ENCODE measurements around the gene C17orf75. TPM values are rescaled to one million over a fixed set of nuclear protein-coding genes. Genes with fewer than 3 reads are reported as not detected.
"Not testable (repeated sequence)": the region's sequence is repeated elsewhere in the genome, so short reads cannot be mapped to it uniquely, and the experiment has no call there.

Gene C17orf75
- polyA plus RNA-seq, 4 donors: 9.6 to 21.8 (median 11.9) TPM

DNA sequence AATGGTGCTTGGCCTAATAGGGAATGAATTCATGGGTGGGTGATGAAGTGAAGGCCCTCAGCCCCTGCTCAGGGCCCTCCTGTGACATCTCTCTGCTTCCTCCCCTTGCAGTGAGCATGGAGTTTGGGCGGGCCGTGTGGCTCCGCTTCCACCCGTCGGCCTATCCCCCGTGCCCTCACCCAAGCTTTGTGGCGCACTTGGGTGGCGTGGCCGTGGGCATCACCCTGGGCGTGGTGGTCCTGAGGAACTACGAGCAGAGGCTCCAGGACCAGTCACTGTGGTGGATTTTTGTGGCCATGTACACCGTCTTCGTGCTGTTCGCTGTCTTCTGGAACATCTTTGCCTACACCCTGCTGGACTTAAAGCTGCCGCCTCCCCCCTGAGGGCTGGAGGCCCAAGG, 21.1 kb downstream of the C17orf75 start:
- Histone ChIP-seq H3K4me1 (ENCODE audit: control insufficient read depth in 3 of 3, insufficient read depth in 2 of 3, low read depth in 1 of 3, low read length in 2 of 3) (peaks cover 0 to 3% (median 0%) of the 10 kb centered on the region in 3 donors), H3K4me3 (ENCODE audit: low read depth in 1 of 3, low read length in 3 of 3) (no peak overlapping the region), H3K9me3 (ENCODE audit: control insufficient read depth in 2 of 2, insufficient read depth in 1 of 2, low read depth in 1 of 2, low read length in 1 of 2) (no peaks in the 10 kb centered on the region), H3K36me3 (ENCODE audit: control insufficient read depth in 3 of 3, insufficient read depth in 2 of 3, low read depth in 1 of 3, low read length in 3 of 3) (no peaks in the 10 kb centered on the region), H3K27ac (ENCODE audit: low read depth in 1 of 3, low read length in 2 of 3) (no peak overlapping the region), H3K27me3 (ENCODE audit: control insufficient read depth in 3 of 3, insufficient read depth in 3 of 3, low read length in 3 of 3) (no peaks in the 10 kb centered on the region)
- DNase-seq: no peak
- 87 to 93% (median 89%) methylated on average over 15 of the region's 15 CpGs for WGBS, 3 donors
- no peak for FAIRE-seq

GRCh38 chr17:32320080-32320479, 21.9 kb downstream of the C17orf75 start:
- 80 to 90% (median 84%) methylated on average over 6 of the region's 6 CpGs for WGBS, 3 donors
- not testable (repeated sequence) for FAIRE-seq; H3K27ac ChIP-seq (ENCODE audit: low read depth in 1 of 3, low read length in 2 of 3)

DNA sequence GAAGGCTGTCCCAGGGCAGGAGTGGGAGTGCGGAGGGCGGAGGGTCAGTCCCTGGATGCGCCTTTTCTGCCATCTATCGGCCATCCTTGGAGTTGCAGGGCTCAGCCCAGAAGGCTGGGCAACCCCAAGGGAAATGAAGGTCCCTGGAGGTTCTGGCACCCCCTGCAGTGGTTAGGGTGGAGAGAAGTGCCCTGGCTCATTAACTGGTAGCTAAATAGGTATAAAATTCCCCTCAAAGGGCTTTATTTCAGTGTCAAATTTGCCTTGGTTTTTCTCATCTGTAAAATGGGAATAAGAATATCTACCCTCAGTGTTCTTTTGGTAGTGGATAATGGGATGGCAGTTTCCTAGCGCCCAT, 22.4 kb downstream of the C17orf75 start:
- no peak for FAIRE-seq
- peak; percentile 65 to 73 for DNase-seq

More at GRCh38 chr17:32320080-32320479, 21.9 kb downstream of the C17orf75 start:
- H3K9me3 ChIP-seq (ENCODE audit: control insufficient read depth in 2 of 2, insufficient read depth in 1 of 2, low read depth in 1 of 2, low read length in 1 of 2); DNase-seq; H3K4me1 ChIP-seq (ENCODE audit: control insufficient read depth in 3 of 3, insufficient read depth in 2 of 3, low read depth in 1 of 3, low read length in 2 of 3); H3K27me3 ChIP-seq (ENCODE audit: control insufficient read depth in 3 of 3, insufficient read depth in 3 of 3, low read length in 3 of 3); H3K36me3 ChIP-seq (ENCODE audit: control insufficient read depth in 3 of 3, insufficient read depth in 2 of 3, low read depth in 1 of 3, low read length in 3 of 3); H3K4me3 ChIP-seq (ENCODE audit: low read depth in 1 of 3, low read length in 3 of 3): not testable (repeated sequence)

GRCh38 chr17:32318071-32318470, 23.9 kb downstream of the C17orf75 start:
- DNase-seq: no peak
- FAIRE-seq: no peak
- Histone ChIP-seq H3K9me3 (ENCODE audit: control insufficient read depth in 2 of 2, insufficient read depth in 1 of 2, low read depth in 1 of 2, low read length in 1 of 2) (no peaks in the 10 kb centered on the region), H3K27me3 (ENCODE audit: control insufficient read depth in 3 of 3, insufficient read depth in 3 of 3, low read length in 3 of 3) (no peaks in the 10 kb centered on the region), H3K4me3 (ENCODE audit: low read depth in 1 of 3, low read length in 3 of 3) (no peak overlapping the region), H3K4me1 (ENCODE audit: control insufficient read depth in 3 of 3, insufficient read depth in 2 of 3, low read depth in 1 of 3, low read length in 2 of 3) (no peaks in the 10 kb centered on the region), H3K36me3 (ENCODE audit: control insufficient read depth in 3 of 3, insufficient read depth in 2 of 3, low read depth in 1 of 3, low read length in 3 of 3) (no peaks in the 10 kb centered on the region), H3K27ac (ENCODE audit: low read depth in 1 of 3, low read length in 2 of 3) (no peak overlapping the region)
- WGBS, 3 donors: 88 to 91% (median 89%) methylated on average over 8 of the region's 8 CpGs

More for the DNA sequence above, 22.4 kb downstream of the C17orf75 start:
- Histone ChIP-seq H3K27ac (ENCODE audit: low read depth in 1 of 3, low read length in 2 of 3) (no peak overlapping the region), H3K36me3 (ENCODE audit: control insufficient read depth in 3 of 3, insufficient read depth in 2 of 3, low read depth in 1 of 3, low read length in 3 of 3) (no peaks in the 10 kb centered on the region), H3K4me3 (ENCODE audit: low read depth in 1 of 3, low read length in 3 of 3) (no peak overlapping the region), H3K9me3 (ENCODE audit: control insufficient read depth in 2 of 2, insufficient read depth in 1 of 2, low read depth in 1 of 2, low read length in 1 of 2) (no peaks in the 10 kb centered on the region), H3K4me1 (ENCODE audit: control insufficient read depth in 3 of 3, insufficient read depth in 2 of 3, low read depth in 1 of 3, low read length in 2 of 3) (peaks cover 0 to 3% (median 0%) of the 10 kb centered on the region in 3 donors), H3K27me3 (ENCODE audit: control insufficient read depth in 3 of 3, insufficient read depth in 3 of 3, low read length in 3 of 3) (no peaks in the 10 kb centered on the region)
- WGBS, 3 donors: 17 to 18% (median 17%) methylated on average over 5 of the region's 5 CpGs

DNA sequence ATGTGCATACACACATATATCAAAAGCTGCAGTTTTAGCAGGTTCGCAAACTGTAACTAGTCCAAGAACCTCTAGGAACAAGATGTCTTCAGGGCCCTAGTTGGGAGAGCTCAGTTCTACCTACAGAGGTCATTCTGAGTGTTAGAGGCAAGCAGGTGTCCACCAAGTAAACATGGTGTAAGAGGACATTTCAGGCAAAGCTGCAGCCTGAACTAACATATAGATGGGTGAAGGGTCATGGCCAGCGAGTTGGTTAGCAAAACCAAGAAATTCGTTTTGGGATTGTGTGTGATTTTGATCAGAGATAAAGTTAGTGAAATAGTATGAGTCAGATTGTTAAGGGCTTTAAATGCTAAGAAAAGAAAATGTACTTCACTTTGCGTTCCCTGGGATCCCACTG, 24.6 kb downstream of the C17orf75 start:
- Histone ChIP-seq H3K4me1 (ENCODE audit: control insufficient read depth in 3 of 3, insufficient read depth in 2 of 3, low read depth in 1 of 3, low read length in 2 of 3) (no peaks in the 10 kb centered on the region), H3K4me3 (ENCODE audit: low read depth in 1 of 3, low read length in 3 of 3) (no peak overlapping the region), H3K36me3 (ENCODE audit: control insufficient read depth in 3 of 3, insufficient read depth in 2 of 3, low read depth in 1 of 3, low read length in 3 of 3) (no peaks in the 10 kb centered on the region), H3K9me3 (ENCODE audit: control insufficient read depth in 2 of 2, insufficient read depth in 1 of 2, low read depth in 1 of 2, low read length in 1 of 2) (no peaks in the 10 kb centered on the region), H3K27me3 (ENCODE audit: control insufficient read depth in 3 of 3, insufficient read depth in 3 of 3, low read length in 3 of 3) (no peaks in the 10 kb centered on the region), H3K27ac (ENCODE audit: low read depth in 1 of 3, low read length in 2 of 3) (no peak overlapping the region)
- DNase-seq (no peak), FAIRE-seq (no peak)
- WGBS, 3 donors: 67 to 74% (median 68%) methylated on average over 4 of the region's 4 CpGs

- H3K27ac ChIP-seq (ENCODE audit: low read depth in 1 of 3, low read length in 2 of 3); H3K4me3 ChIP-seq (ENCODE audit: low read depth in 1 of 3, low read length in 3 of 3); FAIRE-seq; H3K4me1 ChIP-seq (ENCODE audit: control insufficient read depth in 3 of 3, insufficient read depth in 2 of 3, low read depth in 1 of 3, low read length in 2 of 3); H3K9me3 ChIP-seq (ENCODE audit: control insufficient read depth in 2 of 2, insufficient read depth in 1 of 2, low read depth in 1 of 2, low read length in 1 of 2); DNase-seq; H3K27me3 ChIP-seq (ENCODE audit: control insufficient read depth in 3 of 3, insufficient read depth in 3 of 3, low read length in 3 of 3); H3K36me3 ChIP-seq (ENCODE audit: control insufficient read depth in 3 of 3, insufficient read depth in 2 of 3, low read depth in 1 of 3, low read length in 3 of 3): not testable (repeated sequence)
- 86 to 92% (median 92%) methylated on average over 5 of the region's 5 CpGs for WGBS, 3 donors
Observed at GRCh38 chr17:32316653-32317052, 25.3 kb downstream of the C17orf75 start.

GRCh38 chr17:32315171-32315570, 26.8 kb downstream of the C17orf75 start:
- H3K9me3 ChIP-seq (ENCODE audit: control insufficient read depth in 2 of 2, insufficient read depth in 1 of 2, low read depth in 1 of 2, low read length in 1 of 2): no peaks in the 10 kb centered on the region
- H3K4me1 ChIP-seq (ENCODE audit: control insufficient read depth in 3 of 3, insufficient read depth in 2 of 3, low read depth in 1 of 3, low read length in 2 of 3): no peaks in the 10 kb centered on the region
- H3K36me3 ChIP-seq (ENCODE audit: control insufficient read depth in 3 of 3, insufficient read depth in 2 of 3, low read depth in 1 of 3, low read length in 3 of 3): no peaks in the 10 kb centered on the region
- H3K27me3 ChIP-seq (ENCODE audit: control insufficient read depth in 3 of 3, insufficient read depth in 3 of 3, low read length in 3 of 3): peaks cover 0 to 8% (median 0%) of the 10 kb centered on the region in 3 donors
- H3K27ac ChIP-seq (ENCODE audit: low read depth in 1 of 3, low read length in 2 of 3): no peak overlapping the region
- no peak for DNase-seq
- no peak overlapping the region for H3K4me3 ChIP-seq (ENCODE audit: low read depth in 1 of 3, low read length in 3 of 3)
- no peak for FAIRE-seq
- 78 to 85% (median 81%) methylated on average over 8 of the region's 8 CpGs for WGBS, 3 donors

DNA sequence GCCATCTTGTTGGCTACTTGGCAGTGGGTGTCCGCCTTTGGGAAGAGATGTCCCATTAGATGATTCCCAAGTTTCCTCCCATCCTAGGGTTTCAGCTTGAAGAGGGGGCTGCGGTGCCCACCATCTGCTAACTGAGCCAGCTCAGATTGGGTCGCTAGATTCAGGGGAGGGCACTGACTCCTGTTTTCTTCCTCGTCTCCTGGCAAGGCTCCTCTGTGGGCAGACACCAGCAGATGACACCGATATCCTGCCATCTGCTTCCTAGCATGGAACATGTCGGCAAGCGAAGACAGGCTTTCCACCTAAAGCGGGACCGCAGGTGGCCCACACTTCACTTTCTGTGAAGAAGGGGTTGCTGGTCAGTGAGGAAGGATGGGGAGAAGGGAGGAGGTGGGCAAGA, 27.3 kb downstream of the C17orf75 start:
- 78 to 87% (median 87%) methylated on average over 9 of the region's 9 CpGs for WGBS, 3 donors
- peaks cover 0 to 8% (median 0%) of the 10 kb centered on the region in 3 donors for H3K27me3 ChIP-seq (ENCODE audit: control insufficient read depth in 3 of 3, insufficient read depth in 3 of 3, low read length in 3 of 3)
- no peaks in the 10 kb centered on the region for H3K36me3 ChIP-seq (ENCODE audit: control insufficient read depth in 3 of 3, insufficient read depth in 2 of 3, low read depth in 1 of 3, low read length in 3 of 3)
- DNase-seq (no peak), FAIRE-seq (no peak)
- H3K27ac ChIP-seq (ENCODE audit: low read depth in 1 of 3, low read length in 2 of 3): no peak overlapping the region
- H3K9me3 ChIP-seq (ENCODE audit: control insufficient read depth in 2 of 2, insufficient read depth in 1 of 2, low read depth in 1 of 2, low read length in 1 of 2): no peaks in the 10 kb centered on the region
- no peaks in the 10 kb centered on the region for H3K4me1 ChIP-seq (ENCODE audit: control insufficient read depth in 3 of 3, insufficient read depth in 2 of 3, low read depth in 1 of 3, low read length in 2 of 3)
- H3K4me3 ChIP-seq (ENCODE audit: low read depth in 1 of 3, low read length in 3 of 3): no peak overlapping the region

DNA sequence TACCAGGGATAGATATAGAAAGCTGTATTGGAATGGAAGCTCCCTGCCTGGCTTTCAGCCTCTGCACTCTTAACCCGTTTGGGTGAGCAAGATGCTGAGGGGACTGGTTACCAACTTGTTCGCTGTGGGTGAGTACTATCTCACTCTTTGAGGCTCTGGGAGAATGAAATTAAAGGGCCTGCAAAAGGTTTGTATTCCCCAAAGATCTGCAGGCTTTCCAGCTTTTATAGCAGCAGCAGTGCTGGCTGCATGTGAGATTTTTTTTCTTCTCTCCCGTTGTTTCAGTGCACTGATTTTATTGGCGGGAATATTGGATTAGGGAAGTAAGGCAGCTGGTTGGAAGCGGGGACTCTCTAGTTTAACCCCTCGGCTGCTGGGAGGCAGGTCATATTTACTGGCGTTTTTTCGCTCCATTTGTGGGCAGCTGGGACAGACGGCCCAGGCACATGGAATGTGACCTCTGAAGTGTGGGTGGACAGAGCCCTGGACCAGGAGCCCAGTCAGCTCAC, 30.9 kb downstream of the C17orf75 start:
- Histone ChIP-seq H3K9me3 (ENCODE audit: control insufficient read depth in 2 of 2, insufficient read depth in 1 of 2, low read depth in 1 of 2, low read length in 1 of 2) (no peaks in the 10 kb centered on the region), H3K4me1 (ENCODE audit: control insufficient read depth in 3 of 3, insufficient read depth in 2 of 3, low read depth in 1 of 3, low read length in 2 of 3) (no peaks in the 10 kb centered on the region), H3K4me3 (ENCODE audit: low read depth in 1 of 3, low read length in 3 of 3) (no peak overlapping the region), H3K27ac (ENCODE audit: low read depth in 1 of 3, low read length in 2 of 3) (no peak overlapping the region), H3K27me3 (ENCODE audit: control insufficient read depth in 3 of 3, insufficient read depth in 3 of 3, low read length in 3 of 3) (peaks cover 0 to 8% (median 0%) of the 10 kb centered on the region in 3 donors), H3K36me3 (ENCODE audit: control insufficient read depth in 3 of 3, insufficient read depth in 2 of 3, low read depth in 1 of 3, low read length in 3 of 3) (no peaks in the 10 kb centered on the region)
- no peak for FAIRE-seq
- DNase-seq: no peak
- 15 to 30% (median 30%) methylated on average over 9 of the region's 9 CpGs for WGBS, 3 donors

Data from small intestine (tissue), 7 donors.